HG02798 (cell line): ENCODE results near the gene ADAMTS16.

Experiments
- ATAC-seq: cut with Tn5 transposase; IDR thresholded peaks from one replicate; pipeline ENCODE4 v1.9.1; 2021; ENCODE audit warnings: mild to moderate bottlenecking; ENCODE audit not compliant: unreplicated experiment, poor library complexity

ADAMTS16 gene

DNA sequence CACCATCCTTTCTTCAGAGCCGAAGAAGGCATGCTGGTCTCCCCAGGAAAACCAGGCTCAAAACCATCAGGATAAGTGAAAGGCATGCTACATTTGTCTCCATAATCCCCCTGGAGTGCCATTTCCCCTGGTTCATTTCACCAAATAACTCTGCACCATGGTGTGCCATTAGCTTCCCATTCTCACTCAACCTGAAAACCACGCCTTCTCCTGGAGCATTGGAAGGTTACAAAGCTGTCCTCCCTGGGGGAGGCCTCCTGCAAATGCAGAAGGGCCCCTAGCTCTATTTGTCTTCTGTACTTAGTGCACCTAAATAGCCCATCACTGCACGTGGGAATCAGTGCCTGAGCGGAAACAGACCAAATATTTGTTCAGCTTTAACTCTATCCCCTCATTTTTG, 192.2 kb downstream of the ADAMTS16 start:
- no peak for ATAC-seq

DNA sequence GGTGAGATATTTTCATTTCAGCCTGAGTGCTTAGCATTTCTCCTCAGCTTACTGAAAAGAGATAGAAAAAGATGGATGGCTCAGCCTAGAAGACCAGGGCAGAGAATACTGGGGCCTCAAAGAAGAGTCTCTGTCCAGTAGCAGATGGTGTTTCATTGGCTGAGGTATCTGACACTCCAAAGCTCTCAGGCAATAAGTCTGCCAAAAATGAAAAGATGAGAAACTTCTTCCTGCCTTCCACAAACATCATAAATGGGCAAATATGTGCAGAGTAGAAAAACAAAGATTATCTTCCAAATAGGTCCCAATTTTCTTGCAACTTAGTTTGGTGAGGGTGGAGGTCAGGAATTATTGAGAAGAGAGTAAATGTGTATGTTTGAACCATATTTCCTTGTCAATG, 195.0 kb downstream of the ADAMTS16 start:
- ATAC-seq, result no peak

DNA sequence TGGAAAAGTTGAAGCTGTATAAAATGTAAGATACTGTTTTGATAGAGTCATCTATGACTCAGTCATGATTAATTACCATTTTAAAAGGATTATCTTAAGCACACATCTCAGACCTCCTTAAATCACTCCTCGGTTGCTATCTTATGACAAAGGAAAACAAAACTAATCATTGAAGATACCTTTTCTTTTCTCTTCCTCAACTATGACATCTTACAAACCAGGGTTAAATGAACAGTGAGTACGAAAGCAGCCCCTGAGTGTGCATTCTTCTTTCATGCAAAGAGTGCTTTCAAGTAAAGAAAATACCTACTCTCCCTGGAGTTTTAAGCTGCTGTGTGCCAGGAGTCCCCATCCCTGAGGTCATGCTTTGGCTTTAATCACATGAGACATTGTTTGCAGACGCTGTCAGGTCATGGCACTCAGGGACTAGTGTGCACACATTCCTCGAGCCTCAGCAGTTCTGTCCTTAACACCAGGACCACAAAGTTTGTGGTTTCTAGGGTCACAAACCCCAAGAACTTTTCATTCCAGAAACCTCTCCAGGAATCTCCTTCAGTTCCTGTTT, 195.7 kb downstream of the ADAMTS16 start:
- no peak for ATAC-seq

- ATAC-seq, result no peak
Measured at GRCh38 chr5:5339257-5339656, 199.1 kb downstream of the ADAMTS16 start.

DNA sequence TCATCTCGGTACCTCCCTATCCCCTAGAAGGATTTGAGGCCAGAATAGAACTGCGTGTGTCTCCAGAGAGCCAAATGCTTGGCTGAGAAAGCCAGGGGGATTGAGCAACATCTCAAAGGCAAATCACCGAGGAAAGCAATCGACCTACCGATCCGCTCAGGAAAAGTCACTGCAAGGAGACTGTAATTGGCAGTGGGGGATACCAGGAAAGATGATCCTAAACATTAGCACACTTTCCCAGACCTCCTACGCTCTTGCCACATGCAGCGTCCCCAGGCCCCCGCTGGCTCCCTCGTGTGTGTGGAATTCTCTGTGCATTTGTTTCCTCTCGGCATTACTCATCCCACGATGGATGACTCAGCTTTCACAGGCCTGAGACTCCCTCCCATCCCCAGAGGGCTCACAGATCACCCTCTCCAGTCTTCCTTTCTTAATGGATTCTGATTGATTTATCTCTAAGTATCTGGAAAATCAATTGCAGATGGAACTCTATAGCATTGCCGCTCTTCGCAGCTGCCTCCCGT, 200.1 kb downstream of the ADAMTS16 start:
- ATAC-seq, result no peak

- ATAC-seq, result no peak
Measured at GRCh38 chr5:5341531-5342292, 201.6 kb downstream of the ADAMTS16 start.

DNA sequence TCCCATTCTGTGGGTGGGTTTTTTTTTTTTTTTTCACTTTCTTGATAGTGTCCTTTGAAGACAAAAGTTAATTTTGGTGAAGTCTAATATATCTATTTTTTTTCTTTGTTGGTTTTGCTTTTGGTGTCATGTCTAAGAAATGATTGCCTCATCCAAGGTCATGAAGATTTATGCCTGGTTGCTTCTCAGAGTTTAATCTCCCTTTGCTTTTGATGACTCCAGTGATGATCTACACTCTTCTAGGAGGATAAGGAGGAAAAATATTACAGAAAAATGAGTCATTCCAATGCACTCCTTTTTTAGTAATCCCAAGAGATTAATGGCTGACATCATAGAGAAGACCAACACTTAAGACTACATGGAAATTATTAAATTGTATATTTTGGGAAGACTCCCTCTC, 202.7 kb downstream of the ADAMTS16 start:
- no peak for ATAC-seq

DNA sequence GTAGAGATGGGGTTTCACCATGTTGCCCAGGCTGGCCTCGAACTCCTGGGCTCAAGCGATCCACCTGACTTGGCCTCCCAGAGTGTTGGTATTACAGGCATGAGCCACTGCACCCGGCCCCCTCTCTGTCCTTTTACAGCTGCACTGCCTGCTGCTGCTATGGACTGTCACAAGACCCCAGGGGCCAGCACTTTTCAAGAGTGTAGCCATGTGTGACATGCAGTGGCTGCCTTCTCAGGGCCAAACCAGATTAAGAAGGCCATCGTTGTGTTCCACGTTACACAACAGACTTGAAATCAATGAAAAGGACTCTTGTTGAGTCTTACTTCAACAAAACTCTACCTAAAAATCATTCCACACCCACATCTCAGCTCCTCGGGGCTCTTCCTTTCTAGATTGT, 203.4 kb downstream of the ADAMTS16 start:
- no peak for ATAC-seq

- ATAC-seq, result no peak
Measured at GRCh38 chr5:5344051-5344571, 204.0 kb downstream of the ADAMTS16 start.

- ATAC-seq, result no peak
Measured at GRCh38 chr5:5344606-5345005, 204.5 kb downstream of the ADAMTS16 start.

- ATAC-seq, result no peak
Measured at GRCh38 chr5:5347442-5347841, 207.3 kb downstream of the ADAMTS16 start.

GRCh38 chr5:5348135-5348534, 208.0 kb downstream of the ADAMTS16 start:
- ATAC-seq, result no peak

- no peak for ATAC-seq
Measured at GRCh38 chr5:5348576-5348975, 208.4 kb downstream of the ADAMTS16 start.

DNA sequence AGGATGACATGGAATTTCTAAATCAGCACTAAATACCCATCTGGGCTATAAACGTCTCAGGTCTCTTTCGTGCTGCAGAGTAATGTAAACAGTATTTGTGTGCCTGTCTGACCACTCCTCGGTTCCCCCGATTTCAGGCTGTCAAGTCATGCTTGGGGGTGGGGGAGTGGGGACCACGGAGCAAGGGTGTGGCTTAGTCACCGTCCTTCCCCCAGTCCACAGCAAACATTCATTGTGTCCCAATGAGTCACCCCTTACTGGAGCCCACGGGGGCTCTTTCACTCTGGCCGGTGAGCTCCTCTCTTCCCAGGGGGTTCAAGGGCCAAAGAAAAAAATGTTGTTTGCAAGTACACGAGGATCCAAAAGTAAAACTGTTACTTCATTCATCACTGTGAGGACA, 210.0 kb downstream of the ADAMTS16 start:
- ATAC-seq, result no peak

GRCh38 chr5:5351288-5351979, 211.3 kb downstream of the ADAMTS16 start:
- no peak for ATAC-seq

DNA sequence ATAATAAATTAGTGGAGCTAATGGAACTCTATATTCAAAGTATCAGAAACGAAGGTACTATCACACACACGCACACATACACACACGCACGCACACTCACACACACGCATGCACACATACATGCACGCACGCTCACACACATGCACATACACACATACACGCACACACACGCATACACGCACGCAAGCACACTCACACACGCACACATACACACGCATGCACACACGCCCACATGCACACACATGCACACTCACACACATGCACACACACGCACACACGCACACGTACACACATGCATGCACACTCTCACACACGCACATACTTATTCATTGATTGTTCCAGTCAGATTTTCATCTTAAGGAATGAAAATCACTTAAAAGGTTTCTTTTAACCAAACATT, 212.5 kb downstream of the ADAMTS16 start:
- ATAC-seq, result no peak

DNA sequence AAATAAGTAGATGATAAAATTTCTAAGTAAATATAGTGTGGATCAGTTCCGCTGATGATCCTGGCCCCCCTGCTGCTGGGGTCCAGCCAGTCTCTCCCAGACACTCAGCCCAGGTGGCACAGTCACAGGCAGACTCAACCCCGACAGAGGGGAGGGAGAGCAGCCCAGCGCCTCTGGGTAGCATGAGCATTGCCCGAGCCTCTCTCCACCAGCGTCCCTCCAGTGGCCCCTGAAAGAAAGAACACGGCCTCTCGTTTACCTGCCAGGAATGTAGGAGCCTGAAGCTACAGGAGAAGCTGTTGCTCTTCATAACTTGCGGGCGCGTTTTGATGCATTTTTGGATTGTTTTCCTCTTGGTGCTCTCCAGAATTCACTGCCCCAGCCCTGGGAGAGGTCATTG, 213.6 kb downstream of the ADAMTS16 start:
- no peak for ATAC-seq

- ATAC-seq, result no peak
Measured at GRCh38 chr5:5356765-5357164, 216.6 kb downstream of the ADAMTS16 start.

- ATAC-seq, result no peak
Measured at GRCh38 chr5:5359618-5360017, 219.5 kb downstream of the ADAMTS16 start.

GRCh38 chr5:5360363-5360940, 220.3 kb downstream of the ADAMTS16 start:
- no peak for ATAC-seq
